Muscle of back (tissue), 11 donors: ENCODE data around the gene IQCC. TPM values are rescaled to one million over a fixed set of nuclear protein-coding genes. Genes with fewer than 3 reads are reported as not detected.

ENCODE experiments used
- DNase-seq, 3 donors: peaks; one replicate each; pipeline versions ENCODE4 v3.0.0 to v3.0.0-alpha.2; 2013
- polyA plus RNA-seq, 10 donors: library from polyadenylated mRNA; unstranded; fragments of 120-200 nt; gene quantifications; one replicate each; pipeline ENCODE4 v1.2.1, GENCODE V29; 2013; ENCODE audit not compliant: insufficient read length in 10 of 10

The IQCC gene
- polyA plus RNA-seq, 10 donors = 2.0 to 4.9 (median 3.1) TPM

DNA sequence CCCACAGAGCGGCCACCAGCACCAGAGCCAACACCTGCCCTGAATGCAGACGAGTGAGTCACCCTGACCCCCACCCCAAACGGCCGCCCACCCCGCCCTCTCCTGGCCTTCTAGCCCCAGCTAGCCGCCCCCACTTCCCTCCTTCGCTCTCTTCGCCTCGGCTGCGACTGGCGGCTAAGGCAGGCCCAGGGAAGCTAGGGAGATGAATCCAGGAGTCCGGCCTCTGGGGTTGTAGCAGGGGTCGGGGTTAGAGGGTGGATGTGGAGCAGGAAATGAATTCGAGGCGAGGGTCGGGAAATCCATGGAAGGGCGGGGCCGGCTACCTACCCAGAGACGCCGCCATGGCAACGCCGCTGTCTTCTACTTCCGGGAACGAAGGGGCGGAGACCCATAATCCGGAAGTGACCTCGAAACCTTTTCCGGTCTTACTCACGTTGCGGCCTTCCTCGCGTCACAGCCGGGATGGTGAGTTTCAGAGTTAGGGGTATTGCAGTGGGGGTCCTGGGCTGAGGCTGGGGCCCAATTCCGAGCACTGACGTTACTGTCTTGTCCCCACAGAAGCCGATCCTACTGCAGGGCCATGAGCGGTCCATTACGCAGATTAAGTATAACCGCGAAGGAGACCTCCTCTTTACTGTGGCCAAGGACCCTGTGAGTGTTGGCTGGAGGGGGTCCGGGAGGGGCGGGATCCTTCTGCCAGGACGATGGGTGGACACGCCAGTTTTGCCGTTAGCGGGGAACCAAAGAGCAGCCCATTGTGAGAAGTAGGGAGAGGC, 16.7 kb downstream of the IQCC start, which contains the start of the genes EIF3I and TMEM234:
TSS of gene EIF3I (plus strand) at position 428 of the 776 bp plus-strand sequence. CDS start at position 463, 35 bp downstream.
TSS of gene TMEM234 (minus strand) at position 374 of the 776 bp plus-strand sequence. CDS start at position 343, 31 bp downstream.
- peak; percentile 92 to 97 (median 96) for DNase-seq

GRCh38 chr1:32223683-32224082, 18.2 kb downstream of the IQCC start:
- no peak for DNase-seq

- no peak for DNase-seq
Measured at GRCh38 chr1:32224285-32224684, 18.8 kb downstream of the IQCC start.

GRCh38 chr1:32228771-32229170, 23.3 kb downstream of the IQCC start:
- no peak for DNase-seq

GRCh38 chr1:32231843-32232432, 26.5 kb downstream of the IQCC start:
- no peak for DNase-seq

DNA sequence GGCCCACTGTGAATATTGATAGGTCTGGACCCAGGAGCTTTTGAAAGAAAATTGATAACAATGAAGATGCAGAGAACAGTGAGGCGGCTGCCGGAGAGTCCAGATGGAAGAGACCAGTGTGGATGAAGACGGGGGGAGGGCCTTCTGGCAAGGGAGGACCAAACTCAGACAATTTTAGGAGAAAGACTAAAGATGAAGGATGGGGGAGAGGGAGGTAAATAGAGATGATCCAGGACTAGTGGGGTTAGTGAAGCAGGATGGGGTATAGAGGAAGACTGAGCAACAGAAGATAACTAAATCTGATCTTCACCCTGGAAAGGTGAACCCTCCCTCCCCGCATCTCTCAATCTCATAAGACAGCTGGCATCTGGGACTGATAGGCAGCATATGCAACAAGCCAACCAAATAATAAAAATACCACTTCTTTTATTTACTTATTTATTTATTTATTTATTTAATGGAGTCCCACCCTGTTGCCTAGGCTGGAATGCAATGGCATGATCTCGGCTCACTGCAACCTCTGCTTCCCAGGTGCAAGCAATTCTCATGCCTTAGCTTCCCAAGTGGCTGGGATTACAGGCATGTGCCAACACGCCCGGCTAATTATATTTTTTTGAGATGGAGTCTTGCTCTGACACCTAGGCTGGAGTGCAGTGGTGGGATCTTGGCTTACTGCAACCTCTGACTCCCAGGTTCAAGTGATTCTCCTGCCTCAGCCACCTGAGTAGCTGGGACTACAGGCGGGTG, 27.3 kb downstream of the IQCC start:
- DNase-seq = no peak

- DNase-seq = no peak
Measured at GRCh38 chr1:32234792-32235191, 29.3 kb downstream of the IQCC start.

- DNase-seq = no peak
Measured at GRCh38 chr1:32239337-32239736, 33.9 kb downstream of the IQCC start.

GRCh38 chr1:32239790-32240139, 34.3 kb downstream of the IQCC start:
- no peak for DNase-seq

- DNase-seq = peak in 2 of 3 donors; percentile 53 to 77
Measured at GRCh38 chr1:32240140-32240951, 34.9 kb downstream of the IQCC start.

DNA sequence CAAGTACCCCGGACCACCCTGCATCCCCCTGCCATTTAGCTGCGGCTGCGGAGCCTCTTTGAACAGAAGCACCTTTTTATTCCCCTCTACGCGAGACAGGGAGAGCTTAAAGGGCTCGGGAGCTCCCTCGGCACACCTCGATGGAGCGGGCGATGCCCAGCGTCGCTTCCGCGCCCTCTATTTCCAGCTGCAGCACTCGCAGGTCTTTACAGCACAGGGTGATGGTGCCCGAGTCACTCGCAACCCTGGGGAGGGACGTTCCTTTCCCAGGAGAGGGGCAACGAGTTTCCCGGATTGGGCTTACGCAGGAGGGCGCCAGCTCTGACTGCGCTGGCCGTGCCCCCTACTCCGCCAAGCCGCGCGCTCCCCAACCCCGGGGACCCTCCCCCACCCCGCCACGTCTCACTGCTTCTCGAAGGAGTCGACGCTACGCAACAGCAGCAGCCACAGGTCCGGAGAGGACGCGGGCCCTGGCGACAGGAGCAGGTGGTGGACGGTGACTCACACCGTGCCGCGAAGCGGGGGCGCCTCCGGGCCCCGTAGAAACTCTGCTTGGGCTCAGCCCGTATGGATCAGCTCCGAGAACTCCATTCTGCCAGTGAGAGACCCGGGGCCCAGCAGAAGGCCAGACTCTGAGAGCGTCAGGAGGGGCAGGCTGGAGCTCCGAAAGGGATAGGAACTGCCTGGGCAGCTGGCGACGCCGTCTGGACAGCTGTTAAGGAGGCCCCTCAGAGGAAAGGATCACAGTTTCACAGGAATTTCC, 35.7 kb downstream of the IQCC start:
- peak; percentile 41 to 89 (median 74) for DNase-seq

DNA sequence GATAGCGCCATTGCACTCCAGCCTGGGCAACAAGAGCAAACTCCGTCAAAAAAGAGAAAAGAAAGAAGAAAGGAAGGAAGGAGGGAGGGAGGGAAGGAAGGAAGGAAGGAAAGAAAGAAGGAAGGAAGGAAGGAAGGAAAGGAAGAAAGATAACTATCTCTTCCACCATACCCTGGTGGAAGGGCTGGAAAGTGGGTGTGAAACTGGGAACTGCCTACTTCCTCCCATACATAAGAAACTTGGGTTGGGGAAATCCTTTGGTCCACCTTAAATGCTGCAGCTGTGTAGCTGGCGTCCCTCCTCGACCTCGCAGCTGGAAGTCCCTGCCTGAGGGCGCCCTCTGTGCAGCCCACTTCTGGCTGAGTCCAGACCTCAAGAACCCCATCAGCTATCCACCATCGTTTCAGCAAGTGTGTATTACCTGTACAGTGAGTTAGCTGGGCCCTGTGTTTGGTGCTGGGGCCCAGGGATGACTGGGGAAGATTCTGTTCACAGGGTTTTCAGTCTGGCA, 36.9 kb downstream of the IQCC start:
- DNase-seq = peak in 2 of 3 donors; percentile 67 to 84

DNA sequence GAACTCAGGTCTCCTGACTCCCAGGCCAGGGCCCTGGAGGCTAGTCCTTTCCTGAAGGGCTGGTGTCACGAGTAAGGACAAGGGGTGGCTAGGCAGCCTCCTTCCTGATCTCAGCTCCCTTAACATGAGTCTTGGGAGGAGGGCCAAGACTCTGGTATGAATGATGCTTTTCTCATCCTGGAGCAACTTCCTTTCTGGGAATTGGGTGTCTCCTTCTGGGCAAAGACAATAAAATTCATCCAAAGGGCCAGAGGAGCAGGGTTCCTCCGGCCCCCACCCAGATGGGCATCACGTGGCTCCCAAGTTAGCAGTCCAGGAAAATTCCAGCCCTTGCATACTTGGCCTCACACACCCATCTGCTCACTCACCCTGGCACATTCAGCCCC, 41.4 kb downstream of the IQCC start, which contains the start of gene FAM167B:
TSS of gene FAM167B (plus strand) at position 335 of the 386 bp plus-strand sequence. CDS start 200 bp downstream, outside the sequence.
- peak in 2 of 3 donors; percentile 42 to 53 for DNase-seq

GRCh38 chr1:32247452-32247851, 42.0 kb downstream of the IQCC start:
- DNase-seq = peak in 1 of 3 donors; percentile 15

GRCh38 chr1:32247983-32248889, 42.8 kb downstream of the IQCC start:
- DNase-seq = peak in 2 of 3 donors; percentile 65 to 77

- DNase-seq = peak in 1 of 3 donors; percentile 52
Measured at GRCh38 chr1:32249831-32250525, 44.5 kb downstream of the IQCC start.

DNA sequence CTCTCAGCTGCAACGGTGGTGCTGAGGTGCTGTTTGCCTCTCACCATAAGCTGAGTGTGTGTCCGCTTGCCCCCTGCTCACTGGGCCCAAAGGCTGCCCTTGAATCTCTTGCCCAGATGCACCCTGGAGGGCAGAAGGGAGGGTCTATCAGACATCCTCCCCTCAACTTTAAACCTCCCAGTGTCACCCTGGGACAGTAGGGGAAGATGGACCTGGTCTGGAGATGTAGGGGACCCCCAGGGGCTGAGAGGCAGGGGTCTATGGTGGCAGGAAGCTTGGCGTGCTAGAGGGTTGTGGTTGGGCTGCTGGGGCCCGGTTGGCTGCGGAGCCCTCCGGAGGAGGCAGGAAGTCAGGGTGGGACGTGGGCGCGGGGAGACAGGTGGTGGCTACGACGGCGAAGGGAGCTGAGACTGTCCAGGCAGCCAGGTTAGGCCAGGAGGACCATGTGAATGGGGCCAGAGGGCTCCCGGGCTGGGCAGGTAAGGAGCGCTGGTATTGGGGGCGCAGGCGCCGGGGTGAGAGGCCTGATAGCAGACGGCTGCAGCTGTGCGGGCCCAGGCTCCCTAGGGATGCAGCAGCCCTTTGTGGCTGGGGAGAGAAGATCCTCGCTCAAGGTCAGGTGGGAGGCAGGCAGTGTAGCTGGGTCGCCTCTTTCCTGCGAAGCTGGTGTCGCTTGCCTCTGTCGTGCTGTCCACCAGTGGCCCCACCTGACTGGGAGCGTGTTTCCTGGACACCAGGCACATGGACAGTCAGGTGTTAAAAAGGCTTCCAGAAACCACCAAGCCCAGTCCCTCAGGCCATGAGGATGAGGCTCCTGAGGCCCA, 45.6 kb downstream of the IQCC start, which contains the start of gene LCK:
TSS of gene LCK (plus strand) at position 373 of the 824 bp plus-strand sequence. CDS start 23,065 bp downstream, outside the sequence.
- DNase-seq = no peak
